ENCODE measurements around the gene TMEM200A. TPM values are rescaled to one million over a fixed set of nuclear protein-coding genes. Genes with fewer than 3 reads are reported as not detected.

TMEM200A gene
- total and polyA plus RNA-seq, 2 donors (not counting 1 experiment from before 2014, with no cell fraction given): 0.13 to 0.37 TPM

DNA sequence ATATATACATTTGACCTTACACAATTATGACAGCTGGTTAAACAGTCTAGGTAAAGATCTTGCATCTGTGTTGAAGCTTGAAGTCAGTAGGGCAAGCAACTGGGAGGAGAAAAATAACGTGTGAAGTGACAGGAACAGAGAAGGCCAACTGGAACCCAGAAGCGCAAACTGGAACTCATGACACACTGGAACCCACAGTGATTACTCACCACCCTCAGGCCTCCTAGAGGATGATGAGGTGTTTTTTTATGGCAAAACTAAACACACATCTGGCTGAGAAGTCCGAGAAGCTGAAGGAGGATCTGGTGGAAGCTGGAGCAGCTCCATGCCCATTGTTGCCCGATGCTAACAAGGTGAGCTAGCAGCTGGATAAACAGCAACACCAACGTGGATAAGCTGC lies 108.1 kb downstream of the TMEM200A start:
- H3K27ac ChIP-seq (ENCODE audit: low read length in 2 of 2): no peak overlapping the region
- no peak overlapping the region for H3K4me2 ChIP-seq (replicated peaks; ENCODE audit: low read depth, low read length, poor library complexity, severe bottlenecking)
- H3K4me3 ChIP-seq (ENCODE audit: control extremely low read depth in 1 of 5, extremely low read depth in 1 of 5, insufficient read depth in 1 of 5, low read depth in 2 of 5, low read length in 4 of 5): no peak overlapping the region
- H3K27ac Mint-ChIP-seq: no peak overlapping the region
- intact Hi-C loops (cut with micrococcal nuclease): no loop called here
- H3K9me3 Mint-ChIP-seq (ENCODE audit: insufficient read depth): peaks cover 4% of the 10 kb centered on the region
- H3K27me3 ChIP-seq (replicated peaks in 1 of 4; ENCODE audit: control extremely low read depth in 1 of 4, control insufficient read depth in 3 of 4, insufficient read depth in 4 of 4, low read length in 3 of 4): no peaks in the 10 kb centered on the region
- no peak overlapping the region for H3K4me3 Mint-ChIP-seq
- H3K4me1 ChIP-seq (ENCODE audit: control insufficient read depth in 2 of 2, insufficient read depth in 2 of 2, low read length in 2 of 2): no peaks in the 10 kb centered on the region
- no peak for DNase-seq
- TF ChIP-seq, protein P1, sequence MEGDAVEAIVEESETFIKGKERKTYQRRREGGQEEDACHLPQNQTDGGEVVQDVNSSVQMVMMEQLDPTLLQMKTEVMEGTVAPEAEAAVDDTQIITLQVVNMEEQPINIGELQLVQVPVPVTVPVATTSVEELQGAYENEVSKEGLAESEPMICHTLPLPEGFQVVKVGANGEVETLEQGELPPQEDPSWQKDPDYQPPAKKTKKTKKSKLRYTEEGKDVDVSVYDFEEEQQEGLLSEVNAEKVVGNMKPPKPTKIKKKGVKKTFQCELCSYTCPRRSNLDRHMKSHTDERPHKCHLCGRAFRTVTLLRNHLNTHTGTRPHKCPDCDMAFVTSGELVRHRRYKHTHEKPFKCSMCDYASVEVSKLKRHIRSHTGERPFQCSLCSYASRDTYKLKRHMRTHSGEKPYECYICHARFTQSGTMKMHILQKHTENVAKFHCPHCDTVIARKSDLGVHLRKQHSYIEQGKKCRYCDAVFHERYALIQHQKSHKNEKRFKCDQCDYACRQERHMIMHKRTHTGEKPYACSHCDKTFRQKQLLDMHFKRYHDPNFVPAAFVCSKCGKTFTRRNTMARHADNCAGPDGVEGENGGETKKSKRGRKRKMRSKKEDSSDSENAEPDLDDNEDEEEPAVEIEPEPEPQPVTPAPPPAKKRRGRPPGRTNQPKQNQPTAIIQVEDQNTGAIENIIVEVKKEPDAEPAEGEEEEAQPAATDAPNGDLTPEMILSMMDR (IDR thresholded peaks at IDR 0.05): no peak
- TF ChIP-seq EZH2 (IDR thresholded peaks at IDR 0.05; ENCODE audit: borderline replicate concordance, insufficient read depth, low read depth, low read length, poor library complexity, severe bottlenecking): no peak
- H3K9ac ChIP-seq (ENCODE audit: low read length): no peak overlapping the region
- CTCF ChIA-PET: interaction anchor here (0.9 kb wide), 1 partner anchor 12 kb away, joined by 3 read pairs; no protein-coding TSS in a partner anchor
- ATAC-seq (ENCODE audit: low read depth): no peak
- 88% methylated on average over 3 of the region's 5 CpGs for WGBS (ENCODE audit: insufficient coverage)
- H3K79me2 ChIP-seq (ENCODE audit: control insufficient read depth, insufficient read depth, low read length): no peaks in the 10 kb centered on the region
- H3K27me3 Mint-ChIP-seq: no peaks in the 10 kb centered on the region
- H4K20me1 ChIP-seq (ENCODE audit: control insufficient read depth, insufficient read depth, low read length, poor library complexity, severe bottlenecking): no peaks in the 10 kb centered on the region
- POLR2A ChIA-PET: no interaction called here
- H2AFZ ChIP-seq (ENCODE audit: insufficient read depth, low read depth, low read length, poor library complexity, severe bottlenecking): no peak overlapping the region
- H3K36me3 ChIP-seq (replicated peaks in 1 of 2; ENCODE audit: control extremely low read depth in 1 of 2, control insufficient read depth in 1 of 2, extremely low read depth in 1 of 2, insufficient read depth in 2 of 2, low read length in 1 of 2): no peaks in the 10 kb centered on the region
- H3K9me3 ChIP-seq (ENCODE audit: control extremely low read depth in 1 of 3, control insufficient read depth in 2 of 3, insufficient read depth in 1 of 3, low read length in 2 of 3): no peaks in the 10 kb centered on the region
- H3K4me1 Mint-ChIP-seq: no peaks in the 10 kb centered on the region

DNA sequence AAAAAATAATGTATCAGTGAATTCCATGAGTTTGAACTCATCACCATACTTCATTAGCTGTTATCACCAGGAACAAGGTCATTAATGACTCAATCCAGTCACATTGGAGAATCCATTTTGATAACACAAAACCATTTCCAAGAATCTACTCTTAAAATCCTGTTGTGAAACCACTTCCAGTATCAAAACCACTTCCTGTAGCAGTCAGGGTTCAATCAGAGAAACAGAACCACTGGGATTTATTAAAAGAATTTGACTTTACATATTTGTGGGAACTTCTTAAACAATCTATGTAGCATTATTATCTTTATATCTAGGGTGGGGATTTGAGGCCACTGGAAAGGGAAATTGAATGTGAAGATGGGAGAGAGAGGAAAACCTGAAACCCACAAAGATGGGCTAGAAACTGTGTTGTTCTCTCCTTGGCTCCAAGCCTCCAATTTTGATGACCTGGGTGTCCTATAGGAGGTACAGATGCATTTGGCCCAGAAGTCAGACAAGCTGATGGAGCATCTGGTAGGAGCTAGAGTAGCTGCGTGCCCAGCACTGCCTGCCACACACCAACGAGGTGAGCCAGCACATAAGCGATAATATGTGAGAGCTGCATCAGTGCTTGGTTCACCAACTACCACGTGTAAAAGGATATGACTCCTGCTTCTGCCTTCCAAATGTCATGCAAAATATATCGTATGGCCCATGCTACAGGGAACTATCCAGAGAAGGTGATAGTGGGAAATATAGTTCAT lies 117.0 kb downstream of the TMEM200A start:
- Mint-ChIP-seq H3K9me3 (ENCODE audit: insufficient read depth) (no peaks in the 10 kb centered on the region), H3K27ac (no peak overlapping the region), H3K27me3 (no peaks in the 10 kb centered on the region), H3K4me1 (no peaks in the 10 kb centered on the region), H3K4me3 (no peak overlapping the region)
- H3K4me3 ChIP-seq (ENCODE audit: control extremely low read depth in 1 of 5, extremely low read depth in 1 of 5, insufficient read depth in 1 of 5, low read depth in 2 of 5, low read length in 4 of 5): no peak overlapping the region
- no peak overlapping the region for H3K27ac ChIP-seq (ENCODE audit: low read length in 2 of 2)
- no peak for ATAC-seq (ENCODE audit: low read depth)
- H3K4me2 ChIP-seq (replicated peaks; ENCODE audit: low read depth, low read length, poor library complexity, severe bottlenecking): no peak overlapping the region
- ChIA-PET CTCF (no interaction called here), POLR2A (no interaction called here)
- no peak for TF ChIP-seq EZH2 (IDR thresholded peaks at IDR 0.05; ENCODE audit: borderline replicate concordance, insufficient read depth, low read depth, low read length, poor library complexity, severe bottlenecking)
- TF ChIP-seq, protein P1 (IDR thresholded peaks at IDR 0.05): no peak
- H3K9ac ChIP-seq (ENCODE audit: low read length): no peak overlapping the region
- intact Hi-C loops (cut with micrococcal nuclease): no loop called here
- H4K20me1 ChIP-seq (ENCODE audit: control insufficient read depth, insufficient read depth, low read length, poor library complexity, severe bottlenecking): no peaks in the 10 kb centered on the region
- H3K36me3 ChIP-seq (replicated peaks in 1 of 2; ENCODE audit: control extremely low read depth in 1 of 2, control insufficient read depth in 1 of 2, extremely low read depth in 1 of 2, insufficient read depth in 2 of 2, low read length in 1 of 2): no peaks in the 10 kb centered on the region
- WGBS (ENCODE audit: insufficient coverage): 83% methylated on average over 3 of the region's 5 CpGs
- H3K9me3 ChIP-seq (ENCODE audit: control extremely low read depth in 1 of 3, control insufficient read depth in 2 of 3, insufficient read depth in 1 of 3, low read length in 2 of 3): peaks cover 0 to 6% (median 0%) of the 10 kb centered on the region in 3 donors
- no peaks in the 10 kb centered on the region for H3K79me2 ChIP-seq (ENCODE audit: control insufficient read depth, insufficient read depth, low read length)
- no peaks in the 10 kb centered on the region for H3K4me1 ChIP-seq (ENCODE audit: control insufficient read depth in 2 of 2, insufficient read depth in 2 of 2, low read length in 2 of 2)
- no peak for DNase-seq
- no peaks in the 10 kb centered on the region for H3K27me3 ChIP-seq (replicated peaks in 1 of 4; ENCODE audit: control extremely low read depth in 1 of 4, control insufficient read depth in 3 of 4, insufficient read depth in 4 of 4, low read length in 3 of 4)
- no peak overlapping the region for H2AFZ ChIP-seq (ENCODE audit: insufficient read depth, low read depth, low read length, poor library complexity, severe bottlenecking)
